Ovary (tissue), 3 donors: ENCODE results near the gene SMARCD3.

Source experiments
- CTCF ChIP-seq, 3 donors: fragments of 450-650 bp in 2 of 3; fragments of 200-600 bp in 1 of 3; IDR thresholded peaks; one replicate each; pipeline versions ENCODE4 v1.5.1 to v1.8.0; 2016 to 2022; ENCODE audit warnings: antibody characterized with exemption in 3 of 3, mild to moderate bottlenecking in 1 of 3
- POLR2A ChIP-seq: fragments of 450-650 bp; IDR thresholded peaks from one replicate; pipeline ENCODE4 v1.6.1; 2017; ENCODE audit warnings: antibody characterized with exemption, mild to moderate bottlenecking, moderate library complexity
- donor health status: DM: no; HTN: no; CAD: no.

DNA sequence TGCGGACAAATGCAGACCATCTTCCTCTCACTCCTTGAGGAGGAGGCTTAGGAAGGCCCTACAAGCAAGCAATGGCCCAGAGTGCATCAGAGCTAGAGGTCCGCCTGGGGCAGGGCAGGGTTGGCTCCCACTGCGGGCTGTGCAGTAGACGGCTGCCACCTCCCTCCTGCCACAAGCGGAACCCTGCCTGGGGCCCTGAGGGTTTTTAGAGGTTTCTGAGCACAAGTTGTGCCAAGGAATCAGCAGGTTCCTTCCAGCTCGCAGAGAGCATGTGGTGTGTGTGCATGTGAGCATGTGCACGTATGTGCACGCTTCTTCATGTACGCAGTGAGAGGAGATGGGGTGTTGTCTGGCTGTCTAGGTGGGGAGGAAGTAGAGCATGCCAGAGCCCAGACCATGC, 25.9 kb upstream of the SMARCD3 start:
- no peak for TF ChIP-seq CTCF (IDR thresholded peaks at IDR 0.05)
- TF ChIP-seq POLR2A: no peak
